ENCODE results near the gene SULT1B1.
A peak's percentile ranks its signal among the peaks of the same experiment; 100 is the strongest.
"Not testable (repeated sequence)": the region's sequence is repeated elsewhere in the genome, so short reads cannot be mapped to it uniquely, and the experiment has no call there.

The SULT1B1 gene

GRCh38 chr4:69775321-69775867, 15.0 kb upstream of the SULT1B1 start:
- Histone ChIP-seq H3K4ac (ENCODE audit: low read depth, low read length) (no peak overlapping the region), H4K5ac (ENCODE audit: low read length) (no peak overlapping the region), H2BK120ac (ENCODE audit: low read depth, low read length) (no peak overlapping the region), H3K23ac (ENCODE audit: low read length) (no peak overlapping the region), H2AK5ac (ENCODE audit: low read length) (no peak overlapping the region), H3K4me2 (ENCODE audit: low read length) (no peak overlapping the region), H3K27me3 (ENCODE audit: insufficient read depth, low read length, poor library complexity) (no peaks in the 10 kb centered on the region), H3K56ac (ENCODE audit: low read length) (no peak overlapping the region), H3K79me1 (ENCODE audit: low read length) (no peaks in the 10 kb centered on the region), H3K36me3 (ENCODE audit: control insufficient read depth, insufficient read depth, low read length) (no peaks in the 10 kb centered on the region), H3K9ac (ENCODE audit: low read length) (no peak overlapping the region), H4K8ac (ENCODE audit: low read depth, low read length) (no peak overlapping the region), H3K18ac (ENCODE audit: low read length) (no peak overlapping the region), H3K4me1 (ENCODE audit: control insufficient read depth, low read depth, low read length) (no peaks in the 10 kb centered on the region), H2BK5ac (ENCODE audit: low read length) (no peak overlapping the region), H3K27ac (ENCODE audit: low read depth, low read length) (no peak overlapping the region), H3K4me3 (ENCODE audit: low read length) (no peak overlapping the region), H3K79me2 (ENCODE audit: control insufficient read depth, insufficient read depth, low read length) (no peaks in the 10 kb centered on the region), H2BK15ac (replicated peaks; ENCODE audit: low read depth) (no peak overlapping the region)
- DNase-seq = no peak
- WGBS (ENCODE audit: extremely low coverage, insufficient coverage, low lambda C conversion rate) = no CpG with 5 or more reads among the region's 2 CpGs

- peak overlapping the region; percentile 70 for H3K4ac ChIP-seq (ENCODE audit: low read depth, low read length)
- no peak overlapping the region for H3K18ac ChIP-seq (ENCODE audit: low read length)
- no peak overlapping the region for H2BK120ac ChIP-seq (ENCODE audit: low read depth, low read length)
- peak; percentile 1 for DNase-seq
- no peak overlapping the region for H3K9ac ChIP-seq (ENCODE audit: low read length)
- H3K27me3 ChIP-seq (ENCODE audit: insufficient read depth, low read length, poor library complexity) = no peaks in the 10 kb centered on the region
- WGBS (ENCODE audit: extremely low coverage, insufficient coverage, low lambda C conversion rate) = no CpG with 5 or more reads among the region's 3 CpGs
- no peak overlapping the region for H3K56ac ChIP-seq (ENCODE audit: low read length)
- no peak overlapping the region for H2BK5ac ChIP-seq (ENCODE audit: low read length)
- H4K5ac ChIP-seq (ENCODE audit: low read length) = no peak overlapping the region
- no peak overlapping the region for H3K23ac ChIP-seq (ENCODE audit: low read length)
- H2AK5ac ChIP-seq (ENCODE audit: low read length) = no peak overlapping the region
- H3K79me2 ChIP-seq (ENCODE audit: control insufficient read depth, insufficient read depth, low read length) = no peaks in the 10 kb centered on the region
- H3K4me1 ChIP-seq (ENCODE audit: control insufficient read depth, low read depth, low read length) = no peaks in the 10 kb centered on the region
- H3K79me1 ChIP-seq (ENCODE audit: low read length) = no peaks in the 10 kb centered on the region
- no peak overlapping the region for H4K8ac ChIP-seq (ENCODE audit: low read depth, low read length)
- H3K4me3 ChIP-seq (ENCODE audit: low read length) = no peak overlapping the region
- no peaks in the 10 kb centered on the region for H3K36me3 ChIP-seq (ENCODE audit: control insufficient read depth, insufficient read depth, low read length)
- no peak overlapping the region for H2BK15ac ChIP-seq (replicated peaks; ENCODE audit: low read depth)
- no peak overlapping the region for H3K4me2 ChIP-seq (ENCODE audit: low read length)
- no peak overlapping the region for H3K27ac ChIP-seq (ENCODE audit: low read depth, low read length)
Observed at GRCh38 chr4:69773484-69773883, 13.1 kb upstream of the SULT1B1 start.

GRCh38 chr4:69768554-69768953, 8.1 kb upstream of the SULT1B1 start:
- H3K27me3 ChIP-seq (ENCODE audit: insufficient read depth, low read length, poor library complexity); H2BK15ac ChIP-seq (replicated peaks; ENCODE audit: low read depth); H3K79me1 ChIP-seq (ENCODE audit: low read length); H3K18ac ChIP-seq (ENCODE audit: low read length); H3K9ac ChIP-seq (ENCODE audit: low read length); H3K4me2 ChIP-seq (ENCODE audit: low read length); H3K56ac ChIP-seq (ENCODE audit: low read length); H3K4me1 ChIP-seq (ENCODE audit: control insufficient read depth, low read depth, low read length); H4K8ac ChIP-seq (ENCODE audit: low read depth, low read length); H3K23ac ChIP-seq (ENCODE audit: low read length); H4K5ac ChIP-seq (ENCODE audit: low read length); H3K79me2 ChIP-seq (ENCODE audit: control insufficient read depth, insufficient read depth, low read length); H2BK5ac ChIP-seq (ENCODE audit: low read length); H2BK120ac ChIP-seq (ENCODE audit: low read depth, low read length); H3K27ac ChIP-seq (ENCODE audit: low read depth, low read length); H3K4ac ChIP-seq (ENCODE audit: low read depth, low read length); H3K4me3 ChIP-seq (ENCODE audit: low read length); H3K36me3 ChIP-seq (ENCODE audit: control insufficient read depth, insufficient read depth, low read length); H2AK5ac ChIP-seq (ENCODE audit: low read length): not testable (repeated sequence)
- DNase-seq = peak; percentile 5
- WGBS (ENCODE audit: extremely low coverage, insufficient coverage, low lambda C conversion rate) = no CpG with 5 or more reads among the region's 3 CpGs

- Histone ChIP-seq H3K79me2 (ENCODE audit: control insufficient read depth, insufficient read depth, low read length) (no peaks in the 10 kb centered on the region), H2AK5ac (ENCODE audit: low read length) (no peak overlapping the region), H3K4me1 (ENCODE audit: control insufficient read depth, low read depth, low read length) (no peaks in the 10 kb centered on the region), H3K79me1 (ENCODE audit: low read length) (no peaks in the 10 kb centered on the region), H3K27me3 (ENCODE audit: insufficient read depth, low read length, poor library complexity) (no peaks in the 10 kb centered on the region), H3K56ac (ENCODE audit: low read length) (no peak overlapping the region), H3K18ac (ENCODE audit: low read length) (no peak overlapping the region), H4K8ac (ENCODE audit: low read depth, low read length) (no peak overlapping the region), H2BK15ac (replicated peaks; ENCODE audit: low read depth) (no peak overlapping the region), H2BK120ac (ENCODE audit: low read depth, low read length) (no peak overlapping the region), H3K23ac (ENCODE audit: low read length) (no peak overlapping the region), H3K4me3 (ENCODE audit: low read length) (no peak overlapping the region), H3K4ac (ENCODE audit: low read depth, low read length) (no peak overlapping the region), H3K9ac (ENCODE audit: low read length) (no peak overlapping the region), H4K5ac (ENCODE audit: low read length) (no peak overlapping the region), H3K4me2 (ENCODE audit: low read length) (no peak overlapping the region), H2BK5ac (ENCODE audit: low read length) (no peak overlapping the region), H3K27ac (ENCODE audit: low read depth, low read length) (no peak overlapping the region), H3K36me3 (ENCODE audit: control insufficient read depth, insufficient read depth, low read length) (no peaks in the 10 kb centered on the region)
- WGBS (ENCODE audit: extremely low coverage, insufficient coverage, low lambda C conversion rate) = no CpG with 5 or more reads among the region's 1 CpG
- no peak for DNase-seq
Observed at GRCh38 chr4:69765751-69766150, 5.3 kb upstream of the SULT1B1 start.

- Histone ChIP-seq H2BK15ac (replicated peaks; ENCODE audit: low read depth) (no peak overlapping the region), H2BK5ac (ENCODE audit: low read length) (no peak overlapping the region), H2BK120ac (ENCODE audit: low read depth, low read length) (no peak overlapping the region), H3K4ac (ENCODE audit: low read depth, low read length) (no peak overlapping the region), H3K18ac (ENCODE audit: low read length) (no peak overlapping the region), H3K4me1 (ENCODE audit: control insufficient read depth, low read depth, low read length) (no peaks in the 10 kb centered on the region), H3K23ac (ENCODE audit: low read length) (no peak overlapping the region), H3K79me1 (ENCODE audit: low read length) (no peaks in the 10 kb centered on the region), H3K79me2 (ENCODE audit: control insufficient read depth, insufficient read depth, low read length) (no peaks in the 10 kb centered on the region), H3K36me3 (ENCODE audit: control insufficient read depth, insufficient read depth, low read length) (no peaks in the 10 kb centered on the region), H4K8ac (ENCODE audit: low read depth, low read length) (no peak overlapping the region), H3K4me3 (ENCODE audit: low read length) (no peak overlapping the region), H3K9ac (ENCODE audit: low read length) (no peak overlapping the region), H3K4me2 (ENCODE audit: low read length) (no peak overlapping the region), H3K27me3 (ENCODE audit: insufficient read depth, low read length, poor library complexity) (no peaks in the 10 kb centered on the region), H2AK5ac (ENCODE audit: low read length) (no peak overlapping the region), H4K5ac (ENCODE audit: low read length) (no peak overlapping the region), H3K27ac (ENCODE audit: low read depth, low read length) (no peak overlapping the region), H3K56ac (ENCODE audit: low read length) (no peak overlapping the region)
- no peak for DNase-seq
- no CpG with 5 or more reads among the region's 1 CpG for whole genome bisulfite sequencing (ENCODE audit: extremely low coverage, insufficient coverage, low lambda C conversion rate)
Observed at GRCh38 chr4:69764311-69764710, 3.9 kb upstream of the SULT1B1 start.

GRCh38 chr4:69763233-69763632, 2.8 kb upstream of the SULT1B1 start:
- no peaks in the 10 kb centered on the region for H3K36me3 ChIP-seq (ENCODE audit: control insufficient read depth, insufficient read depth, low read length)
- H3K4me3 ChIP-seq (ENCODE audit: low read length) = no peak overlapping the region
- no peak overlapping the region for H4K8ac ChIP-seq (ENCODE audit: low read depth, low read length)
- no peaks in the 10 kb centered on the region for H3K79me1 ChIP-seq (ENCODE audit: low read length)
- no peak overlapping the region for H2BK5ac ChIP-seq (ENCODE audit: low read length)
- H3K4ac ChIP-seq (ENCODE audit: low read depth, low read length) = no peak overlapping the region
- no peak overlapping the region for H2AK5ac ChIP-seq (ENCODE audit: low read length)
- no peak overlapping the region for H4K5ac ChIP-seq (ENCODE audit: low read length)
- no peak overlapping the region for H3K9ac ChIP-seq (ENCODE audit: low read length)
- no peaks in the 10 kb centered on the region for H3K4me1 ChIP-seq (ENCODE audit: control insufficient read depth, low read depth, low read length)
- no peak overlapping the region for H3K56ac ChIP-seq (ENCODE audit: low read length)
- H3K27ac ChIP-seq (ENCODE audit: low read depth, low read length) = no peak overlapping the region
- DNase-seq = no peak
- no CpG with 5 or more reads among the region's 3 CpGs for WGBS (ENCODE audit: extremely low coverage, insufficient coverage, low lambda C conversion rate)
- no peak overlapping the region for H3K23ac ChIP-seq (ENCODE audit: low read length)
- H3K18ac ChIP-seq (ENCODE audit: low read length) = no peak overlapping the region
- H2BK15ac ChIP-seq (replicated peaks; ENCODE audit: low read depth) = no peak overlapping the region
- no peaks in the 10 kb centered on the region for H3K79me2 ChIP-seq (ENCODE audit: control insufficient read depth, insufficient read depth, low read length)
- no peak overlapping the region for H2BK120ac ChIP-seq (ENCODE audit: low read depth, low read length)
- no peaks in the 10 kb centered on the region for H3K27me3 ChIP-seq (ENCODE audit: insufficient read depth, low read length, poor library complexity)
- no peak overlapping the region for H3K4me2 ChIP-seq (ENCODE audit: low read length)

Measured in mesendoderm (in vitro differentiated cells).